ENCODE measurements around the gene UNC45B.

- no peak for TF ChIP-seq CTCF (IDR thresholded peaks at IDR 0.05; ENCODE audit: insufficient read depth, low read length)
- TF ChIP-seq POLR2AphosphoS5 (IDR thresholded peaks at IDR 0.05; ENCODE audit: low read depth), result no peak
Measured at GRCh38 chr17:35236821-35237220, 89.2 kb downstream of the UNC45B start.
